GM12874 (cell line): ENCODE data around the gene PHRF1.

ENCODE experiments used
- TF ChIP-seq, protein P1 (sequence below): IDR thresholded peaks from 2 replicates; pipeline ENCODE4 v1.5.1; 2011; ENCODE audit warnings: low read depth, mild to moderate bottlenecking, control low read depth, low read length, moderate library complexity; ENCODE audit not compliant: insufficient read depth

The PHRF1 gene

GRCh38 chr11:553988-554340 lies 22.3 kb upstream of the PHRF1 start:
- TF ChIP-seq, protein P1, sequence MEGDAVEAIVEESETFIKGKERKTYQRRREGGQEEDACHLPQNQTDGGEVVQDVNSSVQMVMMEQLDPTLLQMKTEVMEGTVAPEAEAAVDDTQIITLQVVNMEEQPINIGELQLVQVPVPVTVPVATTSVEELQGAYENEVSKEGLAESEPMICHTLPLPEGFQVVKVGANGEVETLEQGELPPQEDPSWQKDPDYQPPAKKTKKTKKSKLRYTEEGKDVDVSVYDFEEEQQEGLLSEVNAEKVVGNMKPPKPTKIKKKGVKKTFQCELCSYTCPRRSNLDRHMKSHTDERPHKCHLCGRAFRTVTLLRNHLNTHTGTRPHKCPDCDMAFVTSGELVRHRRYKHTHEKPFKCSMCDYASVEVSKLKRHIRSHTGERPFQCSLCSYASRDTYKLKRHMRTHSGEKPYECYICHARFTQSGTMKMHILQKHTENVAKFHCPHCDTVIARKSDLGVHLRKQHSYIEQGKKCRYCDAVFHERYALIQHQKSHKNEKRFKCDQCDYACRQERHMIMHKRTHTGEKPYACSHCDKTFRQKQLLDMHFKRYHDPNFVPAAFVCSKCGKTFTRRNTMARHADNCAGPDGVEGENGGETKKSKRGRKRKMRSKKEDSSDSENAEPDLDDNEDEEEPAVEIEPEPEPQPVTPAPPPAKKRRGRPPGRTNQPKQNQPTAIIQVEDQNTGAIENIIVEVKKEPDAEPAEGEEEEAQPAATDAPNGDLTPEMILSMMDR: no peak

DNA sequence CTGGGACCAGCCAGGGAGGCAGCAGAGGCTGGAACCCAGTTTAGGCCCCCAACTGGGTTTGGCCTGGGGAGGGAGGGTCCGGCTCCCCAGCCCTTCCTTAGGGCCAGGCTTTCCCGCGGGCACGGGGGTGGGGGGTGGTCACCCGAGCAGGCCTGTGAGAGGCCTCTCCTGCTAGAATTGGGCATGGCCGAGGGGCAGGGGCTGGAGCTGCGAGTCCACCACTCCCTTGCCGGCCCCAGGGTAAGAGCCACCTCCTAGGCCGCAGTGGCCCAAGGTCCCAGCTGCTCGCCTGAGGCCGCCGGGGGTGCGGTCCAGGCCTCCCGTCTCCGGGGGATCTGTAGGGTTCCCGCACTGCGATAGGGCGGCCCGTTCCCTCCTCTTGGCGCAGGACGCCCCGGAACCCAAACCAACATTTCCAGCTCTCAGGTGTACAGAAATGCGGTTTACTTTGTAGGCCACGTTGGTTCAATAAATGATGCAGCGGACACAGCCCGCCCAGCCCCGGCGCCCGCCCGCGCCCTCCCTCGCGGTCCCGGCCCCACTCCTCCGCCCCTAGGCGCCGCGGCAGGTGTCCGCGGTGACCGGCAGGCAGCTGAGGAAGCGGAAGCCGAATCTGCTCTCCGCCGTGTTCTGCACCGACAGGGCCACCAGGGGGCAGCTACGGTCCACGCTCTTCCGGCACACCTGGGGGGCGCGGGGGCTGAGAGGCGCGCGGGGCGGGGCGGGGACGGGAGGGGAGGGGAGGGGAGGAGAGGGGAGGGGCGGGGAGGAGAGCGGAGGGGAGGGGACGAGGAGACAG lies 21.6 kb upstream of the PHRF1 start:
- TF ChIP-seq, protein P1: peak; percentile 78

- TF ChIP-seq, protein P1: no peak
Observed at GRCh38 chr11:555227-555779, 21.0 kb upstream of the PHRF1 start.

GRCh38 chr11:555780-556661 lies 20.2 kb upstream of the PHRF1 start:
- TF ChIP-seq, protein P1: no peak

GRCh38 chr11:556662-557256 lies 19.5 kb upstream of the PHRF1 start:
- TF ChIP-seq, protein P1: no peak

DNA sequence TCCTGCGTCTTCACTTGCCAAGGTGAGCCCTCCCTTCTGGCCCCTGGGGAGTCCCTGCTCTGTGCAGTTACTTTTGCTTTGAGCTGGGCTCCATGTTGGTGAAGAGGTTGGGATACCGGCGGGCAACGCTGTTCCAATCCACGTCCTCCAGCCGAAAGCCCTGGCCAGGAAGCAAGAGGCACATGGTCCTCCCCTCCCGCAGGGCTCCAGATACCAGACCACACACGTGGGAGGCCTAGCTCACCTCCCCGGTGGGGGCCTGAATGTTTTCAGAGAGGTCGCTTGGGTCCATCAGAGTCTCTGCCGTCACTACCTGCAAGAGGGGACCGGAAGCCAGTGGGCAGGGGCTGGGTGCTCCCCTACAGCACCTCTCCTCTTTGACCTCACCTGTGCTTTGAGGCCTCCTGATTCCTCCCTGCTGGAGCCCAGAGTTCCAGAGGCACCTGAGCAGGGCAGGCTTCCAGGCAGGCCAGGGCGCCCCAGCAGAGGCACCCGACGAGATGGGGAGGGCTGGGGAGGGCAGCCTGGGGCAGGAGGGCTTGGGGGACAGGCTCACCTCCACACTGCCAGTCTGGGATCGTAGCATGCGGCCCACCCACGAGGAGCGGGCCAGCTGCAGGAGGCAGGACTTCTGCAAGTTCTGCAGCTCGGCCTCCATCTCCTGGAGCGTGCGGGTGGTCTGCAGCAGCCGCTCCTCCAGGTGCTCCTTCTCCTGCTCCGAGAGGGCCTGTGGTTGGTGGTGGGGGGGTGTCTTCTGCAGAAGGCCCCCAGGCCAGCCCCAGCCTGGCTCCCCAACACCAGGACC lies 18.7 kb upstream of the PHRF1 start:
- TF ChIP-seq, protein P1: no peak
